ENCODE results near the gene FHIT.

Gene FHIT

DNA sequence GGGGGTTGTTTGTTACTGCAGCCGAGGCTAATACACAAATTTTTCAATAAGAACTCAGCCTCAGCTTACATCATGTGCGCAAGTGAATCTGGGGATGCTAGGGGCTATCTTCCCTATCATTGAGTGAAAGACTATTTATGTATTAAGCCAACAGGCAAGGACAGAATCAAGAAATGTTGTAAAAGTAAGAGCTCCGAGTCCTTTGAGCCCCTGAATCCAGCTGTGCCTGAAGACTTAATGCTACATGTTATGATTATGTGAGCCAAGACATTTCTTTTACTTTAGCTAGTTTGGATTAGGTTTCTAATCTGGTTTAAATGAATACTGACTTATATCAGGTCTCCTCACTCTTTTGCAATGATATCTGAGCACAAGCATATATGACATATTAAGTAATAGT lies 1418.5 kb downstream of the FHIT start:
- TF ChIP-seq, protein P1, sequence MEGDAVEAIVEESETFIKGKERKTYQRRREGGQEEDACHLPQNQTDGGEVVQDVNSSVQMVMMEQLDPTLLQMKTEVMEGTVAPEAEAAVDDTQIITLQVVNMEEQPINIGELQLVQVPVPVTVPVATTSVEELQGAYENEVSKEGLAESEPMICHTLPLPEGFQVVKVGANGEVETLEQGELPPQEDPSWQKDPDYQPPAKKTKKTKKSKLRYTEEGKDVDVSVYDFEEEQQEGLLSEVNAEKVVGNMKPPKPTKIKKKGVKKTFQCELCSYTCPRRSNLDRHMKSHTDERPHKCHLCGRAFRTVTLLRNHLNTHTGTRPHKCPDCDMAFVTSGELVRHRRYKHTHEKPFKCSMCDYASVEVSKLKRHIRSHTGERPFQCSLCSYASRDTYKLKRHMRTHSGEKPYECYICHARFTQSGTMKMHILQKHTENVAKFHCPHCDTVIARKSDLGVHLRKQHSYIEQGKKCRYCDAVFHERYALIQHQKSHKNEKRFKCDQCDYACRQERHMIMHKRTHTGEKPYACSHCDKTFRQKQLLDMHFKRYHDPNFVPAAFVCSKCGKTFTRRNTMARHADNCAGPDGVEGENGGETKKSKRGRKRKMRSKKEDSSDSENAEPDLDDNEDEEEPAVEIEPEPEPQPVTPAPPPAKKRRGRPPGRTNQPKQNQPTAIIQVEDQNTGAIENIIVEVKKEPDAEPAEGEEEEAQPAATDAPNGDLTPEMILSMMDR (IDR thresholded peaks at IDR 0.05; ENCODE audit: control insufficient read depth, insufficient read depth, low read depth, low read length, missing control alignments), result no peak

DNA sequence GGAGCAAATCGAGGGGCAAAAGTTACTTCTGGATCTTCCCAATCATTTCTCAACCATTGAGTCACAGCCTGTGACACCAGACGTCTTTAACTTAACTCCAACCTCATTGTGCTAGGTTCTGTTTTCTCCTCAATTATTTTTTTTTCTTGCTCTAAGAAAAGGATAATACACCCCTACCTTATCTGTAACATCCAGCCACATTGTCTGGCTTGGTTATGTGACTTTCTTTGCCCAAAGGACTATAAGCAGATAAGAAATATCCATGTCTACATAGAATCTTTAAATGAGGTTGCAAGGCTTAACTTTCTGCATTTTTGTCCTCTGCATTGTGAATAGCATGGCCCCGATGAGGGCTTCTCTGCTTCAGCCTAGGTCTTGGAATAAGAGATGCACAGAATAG lies 1419.0 kb downstream of the FHIT start:
- H3K4me3 ChIP-seq (ENCODE audit: control insufficient read depth, low read depth, low read length), result no peak overlapping the region
- DNase-seq (ENCODE audit: low read depth), result no peak
- TF ChIP-seq, protein P1 (IDR thresholded peaks at IDR 0.05; ENCODE audit: control insufficient read depth, insufficient read depth, low read depth, low read length, missing control alignments), result no peak

More for the DNA sequence above, 1418.5 kb downstream of the FHIT start:
- DNase-seq (ENCODE audit: low read depth), result no peak
- no peak overlapping the region for H3K4me3 ChIP-seq (ENCODE audit: control insufficient read depth, low read depth, low read length)

DNA sequence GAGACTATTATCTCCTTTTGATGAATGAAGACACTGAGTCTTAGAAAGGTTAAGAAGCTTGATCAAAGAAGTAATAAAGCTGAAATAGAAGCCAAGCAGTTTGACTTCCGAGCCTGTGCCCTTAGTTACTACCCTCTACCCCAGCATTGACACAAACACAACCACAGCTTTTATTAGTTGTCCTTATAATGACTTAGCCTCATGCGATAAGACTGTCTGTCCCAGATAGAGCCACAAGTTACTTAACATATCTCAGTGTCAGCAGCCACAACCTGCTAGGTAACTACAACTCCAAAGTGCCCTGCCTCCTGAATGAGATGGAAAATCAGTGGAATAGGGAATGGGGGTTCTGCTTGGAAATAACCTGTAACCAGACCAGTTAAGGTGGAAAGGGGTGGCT lies 1419.9 kb downstream of the FHIT start:
- DNase-seq (ENCODE audit: low read depth), result no peak
- TF ChIP-seq, protein P1 (IDR thresholded peaks at IDR 0.05; ENCODE audit: control insufficient read depth, insufficient read depth, low read depth, low read length, missing control alignments), result no peak
- no peak overlapping the region for H3K4me3 ChIP-seq (ENCODE audit: control insufficient read depth, low read depth, low read length)

DNA sequence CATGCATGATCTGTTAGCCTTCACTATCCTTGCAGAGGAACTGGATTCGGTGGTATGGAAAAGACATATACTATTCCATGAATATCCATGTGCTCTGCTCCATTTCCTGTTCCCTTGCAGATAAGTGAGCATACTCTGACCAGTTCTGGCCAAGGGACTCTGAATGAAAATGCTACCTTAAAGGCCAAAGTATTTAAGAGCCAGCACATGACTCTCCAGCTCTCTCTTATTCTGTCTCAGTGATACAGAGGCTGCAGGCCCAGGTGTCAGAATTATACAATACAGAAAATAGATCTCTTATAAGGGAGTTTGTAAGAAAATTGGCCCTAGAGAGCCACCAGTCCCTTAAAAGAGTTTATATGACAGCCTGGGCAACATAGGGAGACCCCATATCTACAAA lies 1421.7 kb downstream of the FHIT start:
- DNase-seq (ENCODE audit: low read depth), result no peak
- TF ChIP-seq, protein P1 (IDR thresholded peaks at IDR 0.05; ENCODE audit: control insufficient read depth, insufficient read depth, low read depth, low read length, missing control alignments), result no peak
- no peak overlapping the region for H3K4me3 ChIP-seq (ENCODE audit: control insufficient read depth, low read depth, low read length)

DNA sequence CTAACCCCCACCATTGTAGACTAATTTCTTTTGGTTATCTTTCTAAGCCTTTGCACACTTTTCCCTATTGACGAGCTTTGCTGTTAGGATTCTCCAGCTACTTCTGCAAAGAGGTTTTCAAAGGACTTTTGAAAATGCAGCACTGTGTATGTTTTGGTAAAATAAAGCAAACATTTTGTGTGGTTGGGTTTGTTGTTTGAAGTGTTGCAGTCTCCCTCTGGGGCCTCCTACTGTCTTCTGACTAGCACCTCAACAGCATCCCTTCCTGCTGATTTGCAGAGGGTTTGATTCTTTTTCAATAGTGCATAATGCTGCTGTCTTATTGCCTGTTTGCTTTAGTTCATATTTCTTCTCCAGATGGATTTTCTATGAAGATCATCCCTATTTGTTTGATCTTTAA lies 1426.4 kb downstream of the FHIT start:
- TF ChIP-seq, protein P1 (IDR thresholded peaks at IDR 0.05; ENCODE audit: control insufficient read depth, insufficient read depth, low read depth, low read length, missing control alignments), result no peak
- DNase-seq (ENCODE audit: low read depth), result no peak
- no peak overlapping the region for H3K4me3 ChIP-seq (ENCODE audit: control insufficient read depth, low read depth, low read length)

DNA sequence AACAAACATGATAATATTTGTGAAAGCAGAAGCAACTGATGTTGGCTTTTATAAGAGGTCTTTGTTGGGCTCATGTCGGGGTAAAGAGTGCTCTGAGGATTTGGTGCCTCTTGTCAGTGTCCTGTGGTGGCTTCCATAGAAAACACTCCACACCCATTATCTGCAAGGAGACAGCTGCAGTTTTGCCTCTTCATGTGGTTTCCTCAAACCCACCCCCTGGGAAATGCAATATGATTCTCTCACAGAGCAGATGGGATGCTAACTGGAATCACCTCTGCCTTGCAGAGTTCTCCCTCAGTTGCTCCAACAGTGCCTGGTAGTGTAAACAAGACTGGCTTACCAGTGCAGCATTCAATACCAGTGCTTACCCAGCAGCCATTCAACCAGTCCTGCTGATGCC lies 1430.0 kb downstream of the FHIT start:
- no peak for DNase-seq (ENCODE audit: low read depth)
- no peak overlapping the region for H3K4me3 ChIP-seq (ENCODE audit: control insufficient read depth, low read depth, low read length)
- TF ChIP-seq, protein P1 (IDR thresholded peaks at IDR 0.05; ENCODE audit: control insufficient read depth, insufficient read depth, low read depth, low read length, missing control alignments), result no peak

DNA sequence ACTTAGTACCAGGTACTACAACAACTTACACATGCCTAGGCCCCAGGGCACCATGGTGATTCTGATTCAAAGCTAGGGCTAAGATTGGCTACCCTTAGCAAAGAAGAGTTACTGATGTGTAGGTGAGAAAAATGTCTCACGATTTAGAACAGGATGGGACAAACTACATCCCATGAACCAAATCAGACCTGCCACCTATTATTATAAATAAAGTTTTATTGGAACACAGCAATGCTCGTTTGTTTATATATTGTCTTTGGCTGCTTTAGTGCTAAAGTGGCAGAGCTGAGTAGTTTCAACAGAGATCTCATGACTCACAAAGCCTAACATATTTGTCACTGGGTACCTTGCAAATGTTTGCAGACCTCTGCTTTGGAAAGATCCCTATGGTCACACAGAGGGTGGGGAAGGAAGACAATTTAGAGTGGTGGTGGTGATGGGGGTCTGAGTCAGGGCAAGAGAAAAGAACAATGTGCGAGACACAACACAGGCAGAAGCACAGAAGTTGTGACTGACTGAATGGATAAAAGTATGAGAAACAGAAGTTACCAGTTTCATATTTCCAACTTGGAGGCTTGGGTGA lies 1430.8 kb downstream of the FHIT start:
- DNase-seq (ENCODE audit: low read depth), result no peak
- TF ChIP-seq, protein P1 (IDR thresholded peaks at IDR 0.05; ENCODE audit: control insufficient read depth, insufficient read depth, low read depth, low read length, missing control alignments), result no peak
- no peak overlapping the region for H3K4me3 ChIP-seq (ENCODE audit: control insufficient read depth, low read depth, low read length)

Measured in AG09309 (cell line).